Endothelial cell of umbilical vein (primary cell): ENCODE results near the gene REM1. TPM values are rescaled to one million over a fixed set of nuclear protein-coding genes. Genes with fewer than 3 reads are reported as not detected.

Experiments used
- BruUV-seq: library from RNA; stranded (reverse); fragments of 400-500 nt; replicated peaks from 2 replicates; lab custom pipeline; 2021; lab: Mats Ljungman, UMichigan
- CTCF ChIA-PET: fragments of 300-600, 350-600 bp; sonication (Branson Sonifier 250); formaldehyde crosslinking; loops from one replicate; lab custom pipeline; 2021; ENCODE audit warnings: antibody characterized with exemption, inconsistent platforms; lab: Charles Lee
- POLR2A ChIA-PET: fragments of 300-600, 350-600 bp; sonication (Branson Sonifier 250); formaldehyde crosslinking; loops from one replicate; lab custom pipeline; 2021; ENCODE audit warnings: antibody characterized with exemption, inconsistent platforms; lab: Charles Lee
- DNase-seq: peaks from one replicate; pipeline ENCODE4 v3.0.0-alpha.2; 2011; ENCODE audit warnings: low read depth, low spot score
- FAIRE-seq: peaks from 2 replicates; lab custom pipeline; 2011; peaks lifted over from hg19 to GRCh38; lab: Jason Lieb, UNC
- H2AFZ ChIP-seq: 2 replicates; pipeline ENCODE4 v1.6.0; 2012; ENCODE audit warnings: low read depth, low read length, control low read depth, inconsistent platforms
- H3K27ac ChIP-seq: 2 replicates; pipeline ENCODE4 v1.5.1; 2011; ENCODE audit warnings: low read depth, mild to moderate bottlenecking, control low read depth, low read length, moderate library complexity; ENCODE audit not compliant: insufficient read depth
- H3K27me3 ChIP-seq, 2 experiments: 2 replicates each; pipeline versions ENCODE4 v1.6.0 to v1.6.1; 2011; ENCODE audit warnings: low read length in 2 of 2, mixed read lengths in 1 of 2; ENCODE audit not compliant: control insufficient read depth in 2 of 2, insufficient read depth in 2 of 2
- H3K36me3 ChIP-seq, 2 experiments: 2 replicates in 1 of 2; 3 replicates in 1 of 2; pipeline ENCODE4 v1.5.1; 2011; ENCODE audit warnings: low read length in 2 of 2, mild to moderate bottlenecking in 1 of 2, moderate library complexity in 1 of 2; ENCODE audit not compliant: control insufficient read depth in 2 of 2, insufficient read depth in 2 of 2; ENCODE audit errors: extremely low read depth in 1 of 2
- H3K4me1 ChIP-seq: 3 replicates; pipeline ENCODE4 v1.5.1; 2011; ENCODE audit warnings: mild to moderate bottlenecking, low read length; ENCODE audit not compliant: control insufficient read depth, insufficient read depth; ENCODE audit errors: extremely low read depth
- H3K4me2 ChIP-seq: 2 replicates; pipeline ENCODE4 v1.6.1; 2011; ENCODE audit warnings: low read length, control low read depth, mixed read lengths; ENCODE audit not compliant: insufficient read depth
- H3K4me3 ChIP-seq, 3 experiments: fragments of 200-600 bp in 1 of 3; sonication (generic), shearing (Covaris generic) in 1 of 3; replicated peaks in 1 of 3; 2 replicates each; pipeline ENCODE4 v1.5.1; 2011 to 2016; ENCODE audit warnings: control low read depth in 3 of 3, low read length in 3 of 3, mild to moderate bottlenecking in 2 of 3, inconsistent platforms in 1 of 3, low read depth in 1 of 3, moderate library complexity in 1 of 3; ENCODE audit not compliant: insufficient read depth in 1 of 3
- H3K79me2 ChIP-seq: 2 replicates; pipeline ENCODE4 v1.6.0; 2012; ENCODE audit warnings: low read length, inconsistent platforms; ENCODE audit not compliant: control insufficient read depth, insufficient read depth
- H3K9ac ChIP-seq: replicated peaks from 2 replicates; pipeline ENCODE3; 2011; ENCODE audit warnings: low read length, control low read depth; ENCODE audit not compliant: insufficient read depth; ENCODE audit errors: extremely low read depth
- H3K9me1 ChIP-seq: replicated peaks from 3 replicates; pipeline ENCODE4 v1.6.0; 2011; ENCODE audit warnings: mild to moderate bottlenecking, low read length; ENCODE audit not compliant: control insufficient read depth, insufficient read depth; ENCODE audit errors: extremely low read depth
- H3K9me3 ChIP-seq: replicated peaks from 2 replicates; pipeline ENCODE4 v1.5.1; 2012; ENCODE audit warnings: low read length, inconsistent platforms; ENCODE audit not compliant: control insufficient read depth, insufficient read depth
- H4K20me1 ChIP-seq: replicated peaks from 2 replicates; pipeline ENCODE3; 2011; ENCODE audit warnings: mild to moderate bottlenecking, low read length; ENCODE audit not compliant: control insufficient read depth, insufficient read depth; ENCODE audit errors: extremely low read depth
- EZH2 ChIP-seq: IDR thresholded peaks from 2 replicates; pipeline ENCODE4 v1.6.1; 2012; ENCODE audit warnings: borderline replicate concordance, low read depth, mild to moderate bottlenecking, moderate library complexity, low read length, inconsistent platforms; ENCODE audit not compliant: severe bottlenecking
- FOS ChIP-seq: IDR thresholded peaks from 2 replicates; pipeline ENCODE4 v1.6.1; 2011; ENCODE audit warnings: mild to moderate bottlenecking, low read length, moderate library complexity, borderline replicate concordance; ENCODE audit not compliant: insufficient read depth
- GATA2 ChIP-seq: IDR thresholded peaks from 2 replicates; pipeline ENCODE4 v1.7.0; 2011; ENCODE audit warnings: low read depth, mild to moderate bottlenecking, moderate library complexity, mixed read lengths, low read length; ENCODE audit not compliant: insufficient read length, insufficient read depth
- JUN ChIP-seq: IDR thresholded peaks from 2 replicates; pipeline ENCODE4 v1.6.1; 2011; ENCODE audit warnings: borderline replicate concordance, low read depth; ENCODE audit not compliant: insufficient read length, insufficient read depth
- MYC ChIP-seq: IDR thresholded peaks from one replicate; pipeline ENCODE4 v1.6.1; 2011; ENCODE audit warnings: mild to moderate bottlenecking, low read depth, low read length
- POLR2A ChIP-seq: IDR thresholded peaks from 2 replicates; pipeline ENCODE4 v1.6.1; 2012; ENCODE audit warnings: low read depth, mild to moderate bottlenecking, control low read depth, low read length
- POLR2AphosphoS5 ChIP-seq: IDR thresholded peaks from 2 replicates; pipeline ENCODE4 v1.6.1; 2012; ENCODE audit warnings: low read depth, mild to moderate bottlenecking, control low read depth, low read length, moderate library complexity; ENCODE audit not compliant: insufficient read depth
- dilution Hi-C: fragments of 300-500 bp; cut with MboI; formaldehyde crosslinking; loops from one replicate; pipeline ENCODE4 v1.15.0; 2019; ENCODE audit warnings: low sequenced_read_pairs; ENCODE audit not compliant: extremely low pct_ligation_motif_present
- intact Hi-C: fragments of 100-400 bp; cut with micrococcal nuclease; formaldehyde crosslinking; loops from one replicate; pipeline ENCODE4 v1.10.0; 2022
- polyA plus RNA-seq, 4 experiments: library from polyadenylated mRNA; depleted of rRNA in 3 of 4; stranded (reverse) in 3 of 4; unstranded in 1 of 4; fragments of >200 nt; gene quantifications; 2 replicates each; pipeline versions ENCODE4 v1.2.1 to v1.2.3, GENCODE V29; 2011 to 2012; ENCODE audit warnings: missing spikeins in 1 of 4
- total RNA-seq: library from RNA; stranded (reverse); gene quantifications from 2 replicates; pipeline ENCODE4 v1.2.3, GENCODE V29; 2021
- TF ChIP-seq, protein P1 (sequence below), 2 donors: IDR thresholded peaks; 1 replicate in 1 of 2; 2 replicates in 1 of 2; pipeline ENCODE4 v1.5.1; 2011; ENCODE audit warnings: low read length in 2 of 2, mild to moderate bottlenecking in 2 of 2, moderate library complexity in 2 of 2, control low read depth in 1 of 2, inconsistent platforms in 1 of 2, low read depth in 1 of 2; ENCODE audit not compliant: insufficient read depth in 1 of 2; ENCODE audit errors: extremely low read depth in 1 of 2
- TF ChIP-seq, protein P2 (sequence below): IDR thresholded peaks from 2 replicates; pipeline ENCODE4 v1.6.1; 2011; ENCODE audit not compliant: insufficient read depth, insufficient read length

Gene REM1
- total and polyA plus RNA-seq, 2 donors (not counting 3 experiments of a cell fraction or from before 2014, with no cell fraction given): 0.14 TPM; not detected in 1

DNA sequence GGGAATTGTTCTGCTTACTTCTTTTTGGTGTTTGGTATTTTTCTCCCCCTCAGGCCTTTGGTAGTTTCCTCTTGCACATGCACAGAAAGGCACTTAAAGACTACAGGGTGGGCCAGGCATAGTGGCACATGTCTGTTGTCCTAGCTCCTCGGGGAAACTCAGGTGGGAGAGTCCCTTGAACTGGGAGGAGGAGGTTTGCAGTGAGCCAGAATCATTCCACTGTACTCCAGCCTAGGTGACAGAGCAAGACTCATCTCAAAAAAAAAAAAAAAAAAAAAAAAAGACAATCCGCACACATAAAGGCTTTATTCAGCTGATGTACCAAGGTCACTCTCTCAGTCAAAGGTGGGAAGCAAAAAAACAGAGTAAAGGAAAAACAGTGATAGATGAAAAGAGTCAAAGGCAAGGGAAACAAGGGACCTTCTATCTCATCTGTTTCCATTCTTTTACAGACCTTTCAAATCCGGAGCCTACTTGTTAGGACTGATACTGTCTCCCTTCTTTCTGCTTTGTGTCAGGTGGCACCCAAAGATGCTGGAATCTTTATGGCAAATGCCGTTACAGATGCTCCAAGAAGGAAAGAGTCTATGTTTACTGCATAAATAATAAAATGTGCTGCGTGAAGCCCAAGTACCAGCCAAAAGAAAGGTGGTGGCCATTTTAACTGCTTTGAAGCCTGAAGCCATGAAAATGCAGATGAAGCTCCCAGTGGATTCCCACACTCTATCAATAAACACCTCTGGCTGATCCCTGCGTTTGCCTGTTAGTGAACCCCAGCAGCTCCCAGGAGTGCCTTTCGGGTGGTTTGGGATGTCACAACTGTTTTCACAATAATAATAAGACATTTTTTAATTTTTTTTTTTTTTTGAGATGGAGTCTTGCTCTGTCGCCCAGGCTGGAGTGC is 25.3 kb upstream of the REM1 start:
- no peak overlapping the region for H2AFZ ChIP-seq
- H3K9me3 ChIP-seq: no peaks in the 10 kb centered on the region
- H3K27me3 ChIP-seq: no peaks in the 10 kb centered on the region
- no peak overlapping the region for H3K9ac ChIP-seq
- H3K4me2 ChIP-seq: no peak overlapping the region
- H3K9me1 ChIP-seq: no peaks in the 10 kb centered on the region
- no peak overlapping the region for H3K4me3 ChIP-seq
- ChIA-PET POLR2A (no interaction called here), CTCF (interaction anchor here (0.6 to 2.9 kb wide), 2 partner anchors 10 to 54 kb away, joined by 3 to 17 read pairs; no protein-coding TSS in a partner anchor)
- no peak for DNase-seq
- no peaks in the 10 kb centered on the region for H3K4me1 ChIP-seq
- H3K27ac ChIP-seq: no peak overlapping the region
- H3K36me3 ChIP-seq: no peaks in the 10 kb centered on the region
- TF ChIP-seq, protein P1, sequence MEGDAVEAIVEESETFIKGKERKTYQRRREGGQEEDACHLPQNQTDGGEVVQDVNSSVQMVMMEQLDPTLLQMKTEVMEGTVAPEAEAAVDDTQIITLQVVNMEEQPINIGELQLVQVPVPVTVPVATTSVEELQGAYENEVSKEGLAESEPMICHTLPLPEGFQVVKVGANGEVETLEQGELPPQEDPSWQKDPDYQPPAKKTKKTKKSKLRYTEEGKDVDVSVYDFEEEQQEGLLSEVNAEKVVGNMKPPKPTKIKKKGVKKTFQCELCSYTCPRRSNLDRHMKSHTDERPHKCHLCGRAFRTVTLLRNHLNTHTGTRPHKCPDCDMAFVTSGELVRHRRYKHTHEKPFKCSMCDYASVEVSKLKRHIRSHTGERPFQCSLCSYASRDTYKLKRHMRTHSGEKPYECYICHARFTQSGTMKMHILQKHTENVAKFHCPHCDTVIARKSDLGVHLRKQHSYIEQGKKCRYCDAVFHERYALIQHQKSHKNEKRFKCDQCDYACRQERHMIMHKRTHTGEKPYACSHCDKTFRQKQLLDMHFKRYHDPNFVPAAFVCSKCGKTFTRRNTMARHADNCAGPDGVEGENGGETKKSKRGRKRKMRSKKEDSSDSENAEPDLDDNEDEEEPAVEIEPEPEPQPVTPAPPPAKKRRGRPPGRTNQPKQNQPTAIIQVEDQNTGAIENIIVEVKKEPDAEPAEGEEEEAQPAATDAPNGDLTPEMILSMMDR (IDR thresholded peaks at IDR 0.05; ENCODE audit: extremely low read depth in 1 of 2, insufficient read depth in 1 of 2, low read depth in 1 of 2, low read length in 2 of 2): no peak
- TF ChIP-seq MYC: no peak
- TF ChIP-seq POLR2A: no peak
- no peak for TF ChIP-seq GATA2
- no peak for TF ChIP-seq EZH2
- TF ChIP-seq, protein P2, sequence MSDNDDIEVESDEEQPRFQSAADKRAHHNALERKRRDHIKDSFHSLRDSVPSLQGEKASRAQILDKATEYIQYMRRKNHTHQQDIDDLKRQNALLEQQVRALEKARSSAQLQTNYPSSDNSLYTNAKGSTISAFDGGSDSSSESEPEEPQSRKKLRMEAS: no peak
- TF ChIP-seq JUN: no peak
- no peak for TF ChIP-seq POLR2AphosphoS5
- TF ChIP-seq FOS: no peak
- no TSS peak for BruUV-seq
- intact Hi-C loops: no loop called here
- no peaks in the 10 kb centered on the region for H4K20me1 ChIP-seq
- FAIRE-seq: no peak
- dilution Hi-C loops: no loop called here
- H3K79me2 ChIP-seq: no peaks in the 10 kb centered on the region
